SK-N-MC (cell line): Measurements from ENCODE around the gene PODN.

Experiments
- EZH2 ChIP-seq: fragments of 200-600 bp; sonication (generic); IDR thresholded peaks from one replicate; pipeline ENCODE4 v1.6.1; 2017; ENCODE audit warnings: antibody characterized with exemption
- POLR2AphosphoS5 ChIP-seq: IDR thresholded peaks from 2 replicates; pipeline ENCODE4 v1.6.1; 2012; ENCODE audit warnings: mild to moderate bottlenecking, low read depth, low read length, borderline replicate concordance

DNA sequence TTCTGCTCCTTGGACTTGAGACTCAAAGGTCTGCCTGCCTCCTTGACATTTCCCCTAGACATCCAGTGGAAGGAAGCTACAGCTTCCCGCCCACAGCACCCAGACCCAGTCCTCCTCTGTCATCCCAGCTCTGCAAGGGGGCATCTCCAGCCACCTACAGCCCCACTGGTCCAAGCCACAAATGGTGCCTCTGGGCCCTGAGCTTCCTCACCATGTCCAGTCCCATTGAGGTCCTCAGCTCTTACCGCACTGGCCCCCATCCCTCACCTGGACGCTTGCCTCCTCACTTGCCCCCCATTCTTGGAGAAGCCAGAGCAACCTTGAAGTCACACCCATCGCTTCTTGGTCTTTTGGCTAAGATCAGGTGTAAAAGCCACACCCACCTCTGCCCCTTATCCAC is 13.2 kb downstream of the PODN start:
- TF ChIP-seq EZH2 (no peak), POLR2AphosphoS5 (no peak)
